HG02973 (cell line): Measurements from ENCODE around the gene LRRC4B.
"Not testable (repeated sequence)": the region's sequence is repeated elsewhere in the genome, so short reads cannot be mapped to it uniquely, and the experiment has no call there.

Experiments used
- ATAC-seq: cut with Tn5 transposase; IDR thresholded peaks from one replicate; pipeline ENCODE4 v1.9.1; 2021; ENCODE audit warnings: moderate library complexity; ENCODE audit not compliant: unreplicated experiment

Gene LRRC4B

GRCh38 chr19:50531171-50531612, 37.0 kb downstream of the LRRC4B start:
- no peak for ATAC-seq

DNA sequence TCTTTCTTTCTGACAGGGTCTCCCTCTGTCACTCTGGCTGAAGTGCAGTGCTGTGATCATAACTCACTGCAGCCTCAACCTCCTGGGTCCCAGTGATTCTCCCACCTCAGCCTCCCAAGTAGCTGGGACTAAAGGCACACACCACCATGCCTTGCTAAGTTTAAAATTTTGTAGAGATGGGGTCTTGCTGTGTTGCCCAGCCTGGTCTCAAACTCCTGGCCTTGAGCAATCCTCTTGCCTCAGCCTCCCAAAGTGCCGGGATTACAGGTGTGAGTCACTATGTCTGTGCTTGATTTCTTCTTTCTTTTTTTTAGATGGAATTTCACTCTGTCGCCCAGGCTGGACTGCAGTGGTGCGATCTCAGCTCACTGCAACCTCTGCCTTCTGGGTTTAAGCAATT, 40.2 kb downstream of the LRRC4B start:
- not testable (repeated sequence) for ATAC-seq

DNA sequence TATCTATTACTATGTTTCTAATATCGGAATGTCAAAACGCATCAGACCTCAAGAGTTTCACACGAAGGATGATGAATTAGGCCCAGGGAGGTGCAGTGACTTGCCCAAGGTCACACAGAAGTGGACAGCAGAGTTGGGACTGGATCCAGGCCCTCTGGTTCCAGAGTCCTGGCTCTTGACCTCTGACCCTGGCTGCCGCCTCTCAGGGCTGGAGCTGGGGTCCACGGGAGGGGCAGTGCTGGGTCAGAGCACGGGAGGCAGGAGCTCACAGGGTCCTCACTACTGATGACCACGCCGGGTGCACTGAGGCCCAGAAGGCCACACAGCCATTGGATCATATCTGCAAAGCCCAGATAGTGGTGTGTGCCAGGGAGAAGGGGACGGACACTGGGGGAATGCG, 45.4 kb downstream of the LRRC4B start:
- no peak for ATAC-seq

DNA sequence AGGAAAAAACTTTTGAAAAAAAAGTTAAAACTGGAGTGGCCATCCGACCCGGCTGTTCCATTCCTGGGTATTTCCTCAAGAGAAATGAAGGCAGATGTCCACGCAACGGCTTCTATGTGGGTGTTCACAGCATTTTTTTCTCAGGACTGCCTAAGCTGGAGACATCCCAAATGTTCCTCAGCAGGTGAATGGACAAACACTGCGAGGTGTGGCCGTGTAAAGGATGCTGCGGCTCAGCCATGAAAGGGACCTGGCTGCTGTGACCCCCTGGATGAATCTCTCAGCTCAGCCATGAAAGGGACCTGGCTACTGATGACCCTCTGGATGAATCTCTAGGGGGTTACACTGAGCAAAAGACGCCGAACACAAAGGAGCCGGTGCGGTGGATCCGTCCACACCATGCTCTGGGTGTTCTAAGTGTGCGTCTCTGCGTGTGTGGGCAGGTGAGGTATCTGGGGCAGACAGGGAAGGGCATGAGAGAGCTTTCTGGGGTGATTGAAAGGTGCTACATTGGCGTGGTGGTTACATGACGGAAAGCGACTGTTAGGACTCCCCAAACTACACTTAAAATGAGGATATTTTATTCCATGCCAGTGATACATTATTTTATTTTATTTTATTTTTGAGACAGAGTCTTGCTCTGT, 47.3 kb downstream of the LRRC4B start:
- no peak for ATAC-seq

- ATAC-seq = no peak
Measured at GRCh38 chr19:50519006-50519575, 49.1 kb downstream of the LRRC4B start.

DNA sequence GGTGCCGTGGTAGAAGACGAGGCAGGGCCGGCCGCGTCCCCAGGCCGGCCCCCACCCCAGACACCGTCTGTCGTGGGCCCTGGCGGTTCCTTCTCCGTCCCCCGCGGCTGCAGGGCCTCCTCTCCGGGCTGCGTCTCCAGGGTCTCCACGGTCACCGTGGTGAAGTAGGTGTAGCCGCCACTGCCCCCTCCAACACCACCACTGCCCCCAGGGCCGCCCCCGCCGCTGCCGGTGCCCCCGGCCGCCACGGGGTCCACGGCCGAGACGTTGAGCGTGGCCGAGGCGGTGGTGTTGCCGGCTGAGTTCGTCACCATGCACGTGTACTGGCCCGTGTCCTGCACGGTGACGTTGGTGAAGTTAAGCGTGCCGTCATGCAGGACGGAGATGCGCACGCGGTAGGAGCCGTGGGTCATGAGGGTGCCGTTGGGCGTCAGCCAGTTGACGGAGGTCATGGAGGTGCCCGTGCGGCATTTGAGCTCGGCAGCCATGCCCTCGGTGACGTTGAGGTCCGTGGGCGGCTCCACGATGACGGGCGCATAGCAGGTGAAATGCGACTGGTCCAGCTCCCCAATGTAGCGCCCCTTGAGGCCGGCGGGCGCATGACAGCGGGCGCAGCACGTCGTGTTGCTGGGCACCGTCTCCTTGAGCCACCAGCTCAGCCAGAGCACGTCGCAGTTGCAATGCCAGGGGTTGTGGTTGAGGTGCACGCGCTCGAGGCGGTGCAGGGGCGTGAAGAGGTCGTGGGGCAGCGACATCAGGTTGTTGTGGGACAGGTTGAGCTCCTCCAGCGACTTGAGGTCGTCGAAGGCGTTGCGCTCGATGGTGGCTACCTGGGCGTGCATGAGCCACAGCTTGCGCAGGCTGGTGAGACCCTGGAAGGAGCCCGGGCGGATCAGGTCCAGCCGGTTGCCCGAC, 49.9 kb downstream of the LRRC4B start:
- ATAC-seq = no peak

GRCh38 chr19:50517704-50518075, 50.5 kb downstream of the LRRC4B start:
- no peak for ATAC-seq

GRCh38 chr19:50516964-50517703, 51.1 kb downstream of the LRRC4B start:
- ATAC-seq = no peak

DNA sequence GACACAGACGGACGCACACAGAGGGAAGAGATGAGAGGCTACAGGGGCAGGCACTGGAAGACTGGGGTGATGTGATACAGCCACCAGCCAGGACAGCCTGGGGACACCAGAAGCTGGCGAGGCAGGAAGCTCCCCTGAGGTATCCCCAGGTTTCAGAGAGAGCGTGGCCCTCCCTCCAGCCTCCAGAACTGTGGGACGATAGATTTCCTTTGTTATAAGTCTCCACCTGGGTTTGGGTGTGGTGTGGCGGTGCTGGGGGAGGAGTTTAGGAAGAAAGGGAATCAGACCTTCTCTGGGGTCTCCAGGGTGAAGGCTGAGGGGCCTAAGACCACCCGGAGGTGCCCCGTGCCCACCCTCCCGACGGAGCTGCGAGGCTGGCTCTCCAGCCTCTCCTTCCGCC, 51.8 kb downstream of the LRRC4B start:
- ATAC-seq = no peak

- ATAC-seq = no peak
Measured at GRCh38 chr19:50515168-50515561, 53.1 kb downstream of the LRRC4B start.

DNA sequence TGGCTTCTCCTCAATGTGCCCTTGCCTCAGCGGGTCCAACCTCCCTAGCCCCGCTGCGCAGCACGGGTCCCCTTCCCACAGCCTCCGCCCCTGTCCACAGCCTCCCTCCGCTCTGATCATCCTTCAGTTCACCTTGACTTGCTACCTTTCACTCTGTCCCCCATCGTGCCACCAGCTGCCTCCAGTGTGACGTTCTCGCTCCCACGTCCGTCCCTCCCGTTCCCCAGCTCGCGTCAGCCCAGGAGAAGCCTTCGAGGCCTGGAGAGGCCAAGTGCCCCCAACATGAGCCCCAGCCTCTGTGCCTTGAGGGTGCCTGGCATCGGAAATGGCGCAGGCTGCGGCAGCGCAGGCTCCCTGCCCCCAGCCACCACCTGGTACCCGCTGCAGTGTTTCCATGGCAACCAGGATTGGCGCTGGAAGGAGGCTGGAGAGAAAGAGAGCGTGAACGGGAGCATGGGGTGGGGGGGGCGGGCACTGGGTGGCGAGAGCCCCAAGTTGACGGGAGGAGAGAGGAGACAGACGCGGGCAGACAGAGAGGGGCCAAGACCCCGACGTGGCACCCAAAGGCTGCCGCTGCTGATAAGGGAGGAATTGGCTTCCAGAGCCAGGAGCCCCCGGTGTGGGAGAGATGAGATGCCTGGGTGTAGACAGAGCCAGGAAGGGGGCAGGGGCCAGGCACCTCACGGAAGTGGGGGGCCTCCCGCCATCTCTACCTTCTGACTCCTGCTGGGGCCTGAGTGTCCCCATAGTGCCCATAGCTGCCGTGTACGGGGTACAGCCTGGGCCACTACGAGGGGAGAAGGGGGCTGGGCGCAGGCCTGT, 53.7 kb downstream of the LRRC4B start:
- no peak for ATAC-seq

DNA sequence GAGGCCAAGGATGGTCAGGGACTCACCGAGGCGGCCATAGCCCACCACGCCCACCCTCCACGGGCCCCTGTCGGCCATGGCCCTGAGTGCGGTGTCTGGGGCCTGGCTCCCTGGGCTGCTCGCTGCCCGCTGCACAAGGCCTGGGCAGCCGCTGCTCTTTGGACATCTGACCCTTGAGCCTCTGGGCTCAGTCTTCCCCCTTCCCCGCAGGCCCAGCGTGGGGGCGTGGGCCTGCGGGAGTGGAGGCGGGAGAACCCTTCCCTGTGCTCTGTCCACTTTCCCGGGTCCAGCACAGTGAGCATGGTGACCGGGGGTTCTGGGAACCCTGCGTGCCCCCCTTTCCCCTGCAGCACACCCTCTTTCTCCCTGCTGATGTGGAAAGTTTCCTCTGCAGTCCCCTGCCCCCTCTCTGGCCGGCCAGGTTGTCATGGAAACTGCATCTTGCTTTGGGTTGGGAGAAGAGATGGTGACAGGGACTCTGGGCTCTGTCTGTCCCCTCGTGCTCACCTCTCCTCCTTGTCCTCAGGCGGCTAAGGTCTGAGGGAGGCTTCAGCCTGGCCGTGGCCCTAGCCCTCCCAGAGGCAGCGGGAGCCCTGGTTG, 54.4 kb downstream of the LRRC4B start, which contains the start of gene ASPDH:
TSS of gene ASPDH (minus strand) at position 168 of the 600 bp plus-strand sequence. CDS start at position 78, 90 bp downstream.
- ATAC-seq = no peak

DNA sequence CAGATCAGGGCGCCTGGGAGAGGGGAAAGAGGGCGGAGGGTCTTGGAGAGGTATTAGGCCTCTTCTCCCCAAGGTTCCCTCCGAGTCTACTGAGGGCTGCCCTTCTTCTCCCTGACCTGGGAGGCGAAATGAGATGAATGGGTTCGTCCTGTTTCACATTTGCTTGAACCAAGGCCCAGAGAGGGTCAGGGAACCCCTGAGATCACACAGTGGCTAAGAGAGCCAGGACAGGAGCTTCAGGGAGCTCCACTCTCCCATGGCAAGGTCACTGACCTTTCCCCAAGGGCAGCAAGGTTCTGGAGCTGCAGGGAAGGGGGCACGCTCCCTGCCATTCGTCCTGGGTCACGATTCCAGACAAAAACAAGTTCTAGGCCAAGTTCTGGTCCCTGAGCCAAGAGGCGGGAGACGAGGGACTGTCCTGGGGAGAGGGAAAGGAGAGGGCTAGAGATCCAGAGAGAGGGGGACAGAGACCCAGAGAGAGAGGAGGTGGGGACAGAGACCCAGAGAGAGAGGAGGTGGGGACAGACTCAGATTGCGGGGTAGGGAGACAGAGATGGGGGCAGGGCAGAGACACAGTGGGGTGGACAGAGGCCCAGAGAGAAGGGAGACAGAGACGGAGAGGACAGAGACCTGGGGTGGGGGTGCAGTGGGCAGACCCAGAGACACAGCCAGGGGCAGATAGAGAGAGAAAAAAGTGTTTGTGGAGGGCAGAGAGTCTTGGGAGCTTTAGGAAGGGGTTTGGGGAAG, 55.1 kb downstream of the LRRC4B start:
- no peak for ATAC-seq

- ATAC-seq = no peak
Measured at GRCh38 chr19:50512112-50512998, 55.9 kb downstream of the LRRC4B start.

GRCh38 chr19:50511069-50511822, 57.0 kb downstream of the LRRC4B start, which contains the start of gene JOSD2:
Gene JOSD2 (minus strand): TSS chr19:50511191. CDS start chr19:50510431, 760 bp downstream.
- peak; percentile 80 for ATAC-seq

DNA sequence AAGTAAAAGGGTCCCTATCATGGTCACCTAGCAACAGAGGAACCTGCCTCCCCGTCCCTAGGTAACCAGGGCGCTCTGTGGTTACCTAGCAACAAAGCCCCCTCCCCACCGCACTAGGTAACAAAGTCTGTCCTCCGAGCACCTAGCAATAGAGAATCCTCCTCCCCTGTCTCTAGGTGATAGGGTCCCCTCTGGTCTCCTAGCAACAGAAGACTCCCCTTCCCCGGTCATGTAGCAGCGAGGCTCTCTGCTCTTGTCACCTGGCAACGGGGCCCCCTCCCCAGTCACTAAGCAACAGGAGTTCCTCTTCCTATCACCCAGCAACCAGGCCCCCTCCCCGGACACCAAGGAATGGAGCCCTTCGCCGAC, 57.6 kb downstream of the LRRC4B start:
- ATAC-seq = no peak

GRCh38 chr19:50510121-50510670, 58.0 kb downstream of the LRRC4B start:
- ATAC-seq = no peak
